Peyer's patch (tissue), 4 donors: ENCODE results near the gene ATXN1.

Experiments
- POLR2A ChIP-seq, 2 donors: fragments of 450-650 bp; IDR thresholded peaks; one replicate each; pipeline ENCODE4 v1.5.1; 2017; ENCODE audit warnings: antibody characterized with exemption in 2 of 2, mild to moderate bottlenecking in 2 of 2, moderate library complexity in 2 of 2
- TF ChIP-seq, protein P1 (sequence below), 6 experiments: fragments of 450-650 bp in 4 of 6; fragments of 200-600 bp in 2 of 6; sonication (generic) in 1 of 6; IDR thresholded peaks; one replicate each; pipeline ENCODE4 v1.5.1; 2017 to 2019; ENCODE audit warnings: antibody characterized with exemption in 6 of 6, mild to moderate bottlenecking in 3 of 6, moderate library complexity in 1 of 6

DNA sequence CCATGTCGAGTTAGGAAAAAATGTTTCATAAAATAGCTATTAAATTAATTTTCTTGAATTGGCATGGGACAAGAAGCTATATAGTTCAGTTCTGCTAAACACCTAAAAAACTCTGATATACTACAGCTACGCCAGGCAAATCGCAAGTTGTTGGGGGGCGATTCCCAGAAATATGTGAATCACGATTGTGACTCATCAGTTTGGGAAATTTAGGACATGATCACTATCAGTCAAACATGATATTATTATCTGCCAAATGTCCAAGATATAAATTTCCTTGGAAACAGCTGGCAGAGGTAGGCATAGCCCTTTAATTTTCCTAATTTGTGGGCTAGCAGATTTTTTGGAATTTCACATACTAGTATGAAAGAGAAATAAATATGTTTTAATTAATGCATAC, 123.6 kb downstream of the ATXN1 start:
- TF ChIP-seq, protein P1, sequence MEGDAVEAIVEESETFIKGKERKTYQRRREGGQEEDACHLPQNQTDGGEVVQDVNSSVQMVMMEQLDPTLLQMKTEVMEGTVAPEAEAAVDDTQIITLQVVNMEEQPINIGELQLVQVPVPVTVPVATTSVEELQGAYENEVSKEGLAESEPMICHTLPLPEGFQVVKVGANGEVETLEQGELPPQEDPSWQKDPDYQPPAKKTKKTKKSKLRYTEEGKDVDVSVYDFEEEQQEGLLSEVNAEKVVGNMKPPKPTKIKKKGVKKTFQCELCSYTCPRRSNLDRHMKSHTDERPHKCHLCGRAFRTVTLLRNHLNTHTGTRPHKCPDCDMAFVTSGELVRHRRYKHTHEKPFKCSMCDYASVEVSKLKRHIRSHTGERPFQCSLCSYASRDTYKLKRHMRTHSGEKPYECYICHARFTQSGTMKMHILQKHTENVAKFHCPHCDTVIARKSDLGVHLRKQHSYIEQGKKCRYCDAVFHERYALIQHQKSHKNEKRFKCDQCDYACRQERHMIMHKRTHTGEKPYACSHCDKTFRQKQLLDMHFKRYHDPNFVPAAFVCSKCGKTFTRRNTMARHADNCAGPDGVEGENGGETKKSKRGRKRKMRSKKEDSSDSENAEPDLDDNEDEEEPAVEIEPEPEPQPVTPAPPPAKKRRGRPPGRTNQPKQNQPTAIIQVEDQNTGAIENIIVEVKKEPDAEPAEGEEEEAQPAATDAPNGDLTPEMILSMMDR (IDR thresholded peaks at IDR 0.05), result no peak
- no peak for TF ChIP-seq POLR2A (IDR thresholded peaks at IDR 0.05)
